Mesothelial cell of epicardium (in vitro differentiated cells): ENCODE data around the gene MCOLN3. TPM values are rescaled to one million over a fixed set of nuclear protein-coding genes. Genes with fewer than 3 reads are reported as not detected.

ENCODE experiments used
- DNase-seq, 2 experiments: peaks; one replicate each; pipeline ENCODE4 v3.0.0; 2021; ENCODE audit warnings: low spot score in 2 of 2; ENCODE audit not compliant: unreplicated experiment in 2 of 2
- H3K27ac Mint-ChIP-seq: 2 replicates; pipeline ENCODE4 v1.8.0; 2021; ENCODE audit warnings: mixed read lengths
- H3K27me3 Mint-ChIP-seq: 2 replicates; pipeline ENCODE4 v1.8.0; 2021; ENCODE audit warnings: low read depth, mixed read lengths
- H3K36me3 Mint-ChIP-seq: 2 replicates; pipeline ENCODE4 v1.8.0; 2021; ENCODE audit warnings: mixed read lengths
- H3K4me1 Mint-ChIP-seq: 2 replicates; pipeline ENCODE4 v1.8.0; 2021; ENCODE audit warnings: mixed read lengths
- H3K4me3 Mint-ChIP-seq: 2 replicates; pipeline ENCODE4 v1.8.0; 2021; ENCODE audit warnings: mild to moderate bottlenecking, moderate library complexity, mixed read lengths
- H3K9me3 Mint-ChIP-seq: 2 replicates; pipeline ENCODE4 v1.8.0; 2021; ENCODE audit warnings: mixed read lengths
- total RNA-seq: library from RNA; stranded (reverse); gene quantifications from 3 replicates; pipeline ENCODE4 v1.2.1, GENCODE V29; 2021
- TF ChIP-seq, protein P1 (sequence below): fragments of 200-600 bp; sonication (generic); IDR thresholded peaks from one replicate; pipeline ENCODE4 v1.5.0; 2021; ENCODE audit warnings: antibody characterized with exemption; ENCODE audit not compliant: unreplicated experiment

MCOLN3 gene, protein sequence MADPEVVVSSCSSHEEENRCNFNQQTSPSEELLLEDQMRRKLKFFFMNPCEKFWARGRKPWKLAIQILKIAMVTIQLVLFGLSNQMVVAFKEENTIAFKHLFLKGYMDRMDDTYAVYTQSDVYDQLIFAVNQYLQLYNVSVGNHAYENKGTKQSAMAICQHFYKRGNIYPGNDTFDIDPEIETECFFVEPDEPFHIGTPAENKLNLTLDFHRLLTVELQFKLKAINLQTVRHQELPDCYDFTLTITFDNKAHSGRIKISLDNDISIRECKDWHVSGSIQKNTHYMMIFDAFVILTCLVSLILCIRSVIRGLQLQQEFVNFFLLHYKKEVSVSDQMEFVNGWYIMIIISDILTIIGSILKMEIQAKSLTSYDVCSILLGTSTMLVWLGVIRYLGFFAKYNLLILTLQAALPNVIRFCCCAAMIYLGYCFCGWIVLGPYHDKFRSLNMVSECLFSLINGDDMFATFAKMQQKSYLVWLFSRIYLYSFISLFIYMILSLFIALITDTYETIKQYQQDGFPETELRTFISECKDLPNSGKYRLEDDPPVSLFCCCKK
- 6.5 to 7.6 TPM (median 7.1 TPM) in 3 replicates for total RNA-seq

DNA sequence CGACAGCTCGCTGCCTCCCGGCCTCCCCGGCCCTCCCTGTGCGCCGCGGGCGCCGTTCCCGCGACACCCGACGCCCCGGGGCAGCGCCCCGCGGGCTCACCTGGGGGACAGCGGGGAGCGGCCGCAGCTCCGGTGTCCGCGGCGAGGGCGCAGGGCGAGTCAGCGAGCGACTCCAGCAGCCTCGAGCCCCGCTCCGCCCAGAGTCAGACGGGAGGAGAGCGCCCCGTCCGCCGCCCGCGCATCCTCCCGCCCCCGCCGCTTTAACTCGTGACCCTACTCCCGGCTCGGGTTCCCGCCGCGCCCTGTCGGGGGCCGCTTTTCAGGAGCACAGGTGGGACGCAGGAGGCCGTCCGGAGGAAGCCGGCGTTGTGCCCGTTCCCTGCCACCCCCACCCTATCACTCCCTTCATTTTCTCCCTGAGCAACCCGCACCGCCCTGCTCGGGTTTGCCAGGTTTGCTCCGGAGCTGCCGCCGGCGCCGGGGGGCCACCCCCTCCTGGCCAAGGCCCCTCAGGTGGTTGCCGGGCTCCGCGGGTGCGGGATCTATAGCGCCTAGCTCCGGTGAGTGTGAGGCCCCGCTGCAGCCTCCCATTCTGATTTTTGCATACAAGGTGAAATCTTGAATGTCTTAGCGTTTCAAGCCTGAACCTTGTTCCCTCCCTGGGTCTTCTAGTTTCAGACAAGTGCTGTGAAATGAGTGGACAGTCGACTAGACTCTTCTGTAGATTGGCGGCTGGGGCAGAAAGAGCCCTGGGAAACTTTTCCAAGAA, at the start of gene MCOLN3:
TSS of gene MCOLN3 (minus strand) at position 205 of the 769 bp plus-strand sequence. CDS start 3,140 bp downstream, outside the sequence.
- peak within 1 kb of the TSS; percentile 69 for H3K27ac Mint-ChIP-seq

DNA sequence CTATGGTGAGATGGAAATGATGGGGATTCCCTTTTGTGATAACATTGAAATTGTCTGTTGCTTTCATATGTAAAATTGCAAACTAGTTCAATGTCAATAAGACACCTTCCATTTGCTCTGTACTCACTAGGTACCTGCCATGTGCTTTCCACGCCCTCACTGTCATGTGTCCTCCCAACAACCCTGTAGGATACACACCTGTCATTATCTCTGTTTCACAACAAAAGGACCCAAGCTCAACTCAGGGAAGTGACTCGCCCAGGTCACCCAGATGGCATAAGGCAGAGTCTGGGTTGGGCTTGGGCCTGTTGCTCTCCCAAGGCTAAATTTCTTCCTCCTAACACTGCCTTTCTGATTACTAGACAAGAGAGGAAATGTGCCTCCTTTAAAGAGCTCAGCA, 45.3 kb upstream of the MCOLN3 start:
- Mint-ChIP-seq H3K27me3 (no peaks in the 10 kb centered on the region), H3K9me3 (no peaks in the 10 kb centered on the region), H3K4me1 (peaks cover 5% of the 10 kb centered on the region), H3K4me3 (no peak overlapping the region), H3K36me3 (no peaks in the 10 kb centered on the region), H3K27ac (no peak overlapping the region)
- no peak for DNase-seq
- TF ChIP-seq, protein P1, sequence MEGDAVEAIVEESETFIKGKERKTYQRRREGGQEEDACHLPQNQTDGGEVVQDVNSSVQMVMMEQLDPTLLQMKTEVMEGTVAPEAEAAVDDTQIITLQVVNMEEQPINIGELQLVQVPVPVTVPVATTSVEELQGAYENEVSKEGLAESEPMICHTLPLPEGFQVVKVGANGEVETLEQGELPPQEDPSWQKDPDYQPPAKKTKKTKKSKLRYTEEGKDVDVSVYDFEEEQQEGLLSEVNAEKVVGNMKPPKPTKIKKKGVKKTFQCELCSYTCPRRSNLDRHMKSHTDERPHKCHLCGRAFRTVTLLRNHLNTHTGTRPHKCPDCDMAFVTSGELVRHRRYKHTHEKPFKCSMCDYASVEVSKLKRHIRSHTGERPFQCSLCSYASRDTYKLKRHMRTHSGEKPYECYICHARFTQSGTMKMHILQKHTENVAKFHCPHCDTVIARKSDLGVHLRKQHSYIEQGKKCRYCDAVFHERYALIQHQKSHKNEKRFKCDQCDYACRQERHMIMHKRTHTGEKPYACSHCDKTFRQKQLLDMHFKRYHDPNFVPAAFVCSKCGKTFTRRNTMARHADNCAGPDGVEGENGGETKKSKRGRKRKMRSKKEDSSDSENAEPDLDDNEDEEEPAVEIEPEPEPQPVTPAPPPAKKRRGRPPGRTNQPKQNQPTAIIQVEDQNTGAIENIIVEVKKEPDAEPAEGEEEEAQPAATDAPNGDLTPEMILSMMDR, result no peak

More for the DNA sequence above, at the start of gene MCOLN3:
- TF ChIP-seq, protein P1, result no peak
- Mint-ChIP-seq H3K4me3 (peak within 1 kb of the TSS; percentile 80), H3K4me1 (peaks cover 18% of the 10 kb centered on the region), H3K27me3 (peaks cover 61% of the 10 kb centered on the region), H3K9me3 (no peaks in the 10 kb centered on the region), H3K36me3 (no peaks in the 10 kb centered on the region)
- peak; percentile 31 to 55 for DNase-seq

DNA sequence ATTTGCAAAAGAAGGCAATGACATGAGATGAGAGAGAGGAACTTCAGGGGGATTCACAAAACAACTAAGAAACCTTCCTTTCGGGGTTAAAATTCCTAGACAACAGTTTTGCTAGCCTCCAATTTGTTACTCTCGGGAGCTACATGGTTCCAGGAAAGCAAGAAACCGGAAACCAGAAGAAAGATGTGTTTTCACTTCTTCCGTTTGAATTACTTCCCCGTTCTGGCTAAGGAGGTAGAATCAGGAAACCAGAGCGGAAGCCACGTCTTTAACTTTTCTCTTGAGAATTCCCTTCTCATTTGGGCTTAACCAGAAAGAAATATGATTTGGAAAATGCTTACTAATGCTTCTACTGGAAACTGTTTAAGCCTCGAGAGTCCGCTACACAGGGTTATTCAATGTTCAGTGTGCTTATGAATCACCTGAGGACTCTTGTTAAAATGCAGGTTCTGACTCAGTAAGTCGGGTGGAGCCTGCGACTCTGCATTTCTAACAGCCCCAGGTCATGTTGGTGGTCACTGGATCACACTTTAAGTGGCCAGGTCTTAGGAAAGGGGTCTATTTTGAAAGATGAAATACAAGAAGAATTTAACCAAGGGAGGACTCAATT, 43.5 kb upstream of the MCOLN3 start:
- TF ChIP-seq, protein P1, result no peak
- Mint-ChIP-seq H3K27me3 (no peaks in the 10 kb centered on the region), H3K36me3 (no peaks in the 10 kb centered on the region), H3K27ac (peak overlapping the region; percentile 27), H3K9me3 (no peaks in the 10 kb centered on the region), H3K4me3 (no peak overlapping the region), H3K4me1 (peaks cover 5% of the 10 kb centered on the region)
- DNase-seq, result no peak

DNA sequence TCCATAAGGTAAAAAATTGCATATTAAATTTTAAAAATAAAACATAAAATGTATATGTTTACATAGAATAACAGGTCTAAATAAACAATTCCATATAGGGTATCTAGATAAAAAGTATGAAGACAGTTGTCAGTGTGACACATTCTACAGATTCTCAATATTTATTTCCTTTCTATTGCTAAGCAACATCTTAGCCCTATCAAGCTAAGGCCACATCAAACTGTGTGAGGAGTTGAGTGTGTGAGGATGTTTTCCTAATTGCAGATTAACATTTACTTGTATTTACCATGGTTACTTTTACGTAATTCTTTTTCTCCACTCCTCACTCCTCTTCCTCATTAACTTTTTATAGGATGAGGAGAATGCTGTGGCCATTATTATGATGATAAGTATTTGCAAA, 41.9 kb upstream of the MCOLN3 start:
- H3K36me3 Mint-ChIP-seq, result no peaks in the 10 kb centered on the region
- H3K27ac Mint-ChIP-seq, result no peak overlapping the region
- H3K4me1 Mint-ChIP-seq, result peaks cover 5% of the 10 kb centered on the region
- no peak overlapping the region for H3K4me3 Mint-ChIP-seq
- H3K9me3 Mint-ChIP-seq, result no peaks in the 10 kb centered on the region
- TF ChIP-seq, protein P1, result no peak
- no peaks in the 10 kb centered on the region for H3K27me3 Mint-ChIP-seq
- DNase-seq, result no peak

DNA sequence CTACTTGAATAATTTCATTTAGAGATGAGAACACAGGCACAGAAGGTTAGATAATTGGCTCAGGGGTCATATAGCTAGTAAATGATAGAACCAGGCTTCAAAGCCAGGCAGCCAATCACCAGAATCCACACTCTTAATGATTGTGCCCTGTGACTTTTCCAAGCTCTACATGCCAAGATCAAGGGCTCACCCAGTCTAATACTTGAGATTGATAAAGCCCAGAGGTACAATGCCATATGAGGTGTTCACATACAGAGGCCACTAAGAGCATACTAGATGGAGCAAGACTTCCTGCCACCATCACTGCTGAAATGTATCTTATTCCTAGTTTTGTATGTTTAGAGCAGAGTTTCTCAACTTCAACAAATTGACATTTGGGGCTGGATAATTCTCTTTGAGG, 40.9 kb upstream of the MCOLN3 start:
- Mint-ChIP-seq H3K27me3 (no peaks in the 10 kb centered on the region), H3K4me3 (no peak overlapping the region), H3K27ac (no peak overlapping the region), H3K4me1 (peaks cover 5% of the 10 kb centered on the region), H3K36me3 (no peaks in the 10 kb centered on the region), H3K9me3 (no peaks in the 10 kb centered on the region)
- DNase-seq, result no peak
- TF ChIP-seq, protein P1, result no peak
